HFFc6 (cell line): Measurements from ENCODE around the gene TMEM233. TPM values are rescaled to one million over a fixed set of nuclear protein-coding genes. Genes with fewer than 3 reads are reported as not detected.
"Not testable (repeated sequence)": the region's sequence is repeated elsewhere in the genome, so short reads cannot be mapped to it uniquely, and the experiment has no call there.

Experiments used
- DNase-seq: peaks from one replicate; pipeline ENCODE4 v3.0.0-alpha.2; 2018
- H3K27ac Mint-ChIP-seq: 2 replicates; pipeline ENCODE4 v1.8.0; 2020; ENCODE audit warnings: mild to moderate bottlenecking, mixed read lengths
- H3K27me3 Mint-ChIP-seq: 2 replicates; pipeline ENCODE4 v1.8.0; 2021; ENCODE audit warnings: mild to moderate bottlenecking, moderate library complexity, mixed read lengths; ENCODE audit not compliant: insufficient read depth
- H3K36me3 Mint-ChIP-seq: 2 replicates; pipeline ENCODE4 v1.8.0; 2021; ENCODE audit warnings: low read depth, mixed read lengths
- H3K4me1 Mint-ChIP-seq: 2 replicates; pipeline ENCODE4 v1.8.0; 2020; ENCODE audit warnings: low read depth, mixed read lengths
- H3K4me3 Mint-ChIP-seq: 2 replicates; pipeline ENCODE4 v1.8.0; 2020; ENCODE audit warnings: mild to moderate bottlenecking, moderate library complexity, mixed read lengths
- H3K9me3 Mint-ChIP-seq: 2 replicates; pipeline ENCODE4 v1.8.0; 2020; ENCODE audit warnings: mild to moderate bottlenecking, mixed read lengths
- total RNA-seq, 6 experiments: library from RNA; stranded (reverse); fragmentation: NEBNext Ultra II Directional; extraction: Animal tissue kit (Norgen Biotek cat#: 25700); gene quantifications; 2 replicates in 1 of 6; 3 replicates in 5 of 6; pipeline ENCODE4 v1.2.3, GENCODE V29; 2021
- TF ChIP-seq, protein P1 (sequence below): fragments of 200-600 bp; sonication (generic); IDR thresholded peaks from 2 replicates; pipeline ENCODE4 v1.5.0; 2021; ENCODE audit warnings: antibody characterized with exemption, mild to moderate bottlenecking

TMEM233 gene
- total RNA-seq, 6 experiments from 2014 or later: not detected

- H3K9me3 Mint-ChIP-seq: no peaks in the 10 kb centered on the region
- no peaks in the 10 kb centered on the region for H3K4me1 Mint-ChIP-seq
- TF ChIP-seq, protein P1, sequence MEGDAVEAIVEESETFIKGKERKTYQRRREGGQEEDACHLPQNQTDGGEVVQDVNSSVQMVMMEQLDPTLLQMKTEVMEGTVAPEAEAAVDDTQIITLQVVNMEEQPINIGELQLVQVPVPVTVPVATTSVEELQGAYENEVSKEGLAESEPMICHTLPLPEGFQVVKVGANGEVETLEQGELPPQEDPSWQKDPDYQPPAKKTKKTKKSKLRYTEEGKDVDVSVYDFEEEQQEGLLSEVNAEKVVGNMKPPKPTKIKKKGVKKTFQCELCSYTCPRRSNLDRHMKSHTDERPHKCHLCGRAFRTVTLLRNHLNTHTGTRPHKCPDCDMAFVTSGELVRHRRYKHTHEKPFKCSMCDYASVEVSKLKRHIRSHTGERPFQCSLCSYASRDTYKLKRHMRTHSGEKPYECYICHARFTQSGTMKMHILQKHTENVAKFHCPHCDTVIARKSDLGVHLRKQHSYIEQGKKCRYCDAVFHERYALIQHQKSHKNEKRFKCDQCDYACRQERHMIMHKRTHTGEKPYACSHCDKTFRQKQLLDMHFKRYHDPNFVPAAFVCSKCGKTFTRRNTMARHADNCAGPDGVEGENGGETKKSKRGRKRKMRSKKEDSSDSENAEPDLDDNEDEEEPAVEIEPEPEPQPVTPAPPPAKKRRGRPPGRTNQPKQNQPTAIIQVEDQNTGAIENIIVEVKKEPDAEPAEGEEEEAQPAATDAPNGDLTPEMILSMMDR: no peak
- H3K4me3 Mint-ChIP-seq: no peak overlapping the region
- no peak for DNase-seq
- H3K27ac Mint-ChIP-seq: no peak overlapping the region
- H3K27me3 Mint-ChIP-seq: peaks cover 4% of the 10 kb centered on the region; the same call in 1 of the 2 replicates
- no peaks in the 10 kb centered on the region for H3K36me3 Mint-ChIP-seq
Observed at GRCh38 chr12:119644930-119645329, 51.4 kb downstream of the TMEM233 start.

DNA sequence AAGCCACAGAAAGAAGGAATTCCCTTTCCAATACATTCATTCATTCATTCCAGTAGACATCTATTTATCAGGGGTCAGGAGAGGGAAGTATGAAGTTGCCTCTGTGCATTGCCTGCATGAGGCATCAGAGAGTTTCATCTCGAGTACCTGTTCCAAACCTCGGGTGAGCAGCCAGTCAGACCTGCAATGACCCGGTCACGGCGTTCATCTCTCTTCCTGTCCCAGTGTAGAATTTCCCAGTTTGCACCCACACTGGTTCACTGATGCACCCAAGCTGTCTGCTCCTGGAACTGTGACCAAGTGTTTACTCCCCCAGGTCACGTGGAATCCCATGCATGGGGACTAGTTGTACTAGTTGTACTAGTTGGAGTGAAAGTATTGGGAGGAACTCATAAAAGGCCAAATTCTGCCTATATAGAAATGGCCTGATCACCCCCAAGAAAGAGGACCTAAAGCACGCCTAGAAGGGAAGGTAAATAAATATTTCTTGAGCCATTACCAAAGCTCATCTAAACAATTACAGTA lies 52.0 kb downstream of the TMEM233 start:
- Mint-ChIP-seq H3K4me1 (no peaks in the 10 kb centered on the region), H3K4me3 (no peak overlapping the region), H3K36me3 (no peaks in the 10 kb centered on the region), H3K27me3 (peaks cover 7% of the 10 kb centered on the region; the same call in 1 of the 2 replicates), H3K27ac (no peak overlapping the region), H3K9me3 (no peaks in the 10 kb centered on the region)
- TF ChIP-seq, protein P1: no peak
- DNase-seq: no peak

DNA sequence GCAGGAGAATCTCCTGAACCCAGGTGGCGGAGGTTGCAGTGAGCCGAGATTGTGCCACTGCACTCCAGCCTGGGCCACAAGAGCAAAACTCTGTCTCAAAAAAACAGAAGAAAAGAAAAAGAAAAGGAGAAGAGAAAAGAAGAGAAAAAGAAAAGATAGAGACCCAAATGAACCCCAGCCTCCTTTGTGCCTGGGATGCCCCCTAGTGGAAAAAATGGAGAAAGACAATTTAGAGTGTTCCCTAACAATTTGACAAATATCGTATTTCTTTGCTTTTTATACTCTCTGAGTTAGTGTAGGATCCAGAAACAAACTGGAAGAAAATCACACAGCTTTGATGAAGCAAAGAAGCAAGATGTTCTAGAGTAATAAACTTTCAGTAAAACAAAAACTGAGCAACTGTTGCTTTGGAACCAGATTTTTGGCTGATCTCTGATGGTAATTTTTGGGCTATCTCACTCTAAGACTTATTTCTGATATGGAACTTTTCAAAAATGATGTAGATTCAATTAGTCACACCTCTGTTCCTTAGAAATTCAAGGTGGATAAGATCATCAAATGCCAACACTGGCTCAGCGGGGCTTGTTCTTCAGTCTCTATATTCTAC lies 55.7 kb downstream of the TMEM233 start:
- no peak for DNase-seq
- H3K9me3 Mint-ChIP-seq: peaks cover 23% of the 10 kb centered on the region

GRCh38 chr12:119652665-119653064 lies 59.1 kb downstream of the TMEM233 start:
- Mint-ChIP-seq H3K36me3 (peaks cover 4% of the 10 kb centered on the region; the same call in 1 of the 2 replicates), H3K27ac (no peak overlapping the region), H3K4me1 (no peaks in the 10 kb centered on the region), H3K4me3 (no peak overlapping the region), H3K27me3 (peaks cover 3% of the 10 kb centered on the region; the same call in 1 of the 2 replicates), H3K9me3 (peaks cover 24% of the 10 kb centered on the region)
- TF ChIP-seq, protein P1: no peak
- no peak for DNase-seq

More for the DNA sequence above, 55.7 kb downstream of the TMEM233 start:
- no peak overlapping the region for H3K4me3 Mint-ChIP-seq
- TF ChIP-seq, protein P1: peak; percentile 87
- peaks cover 4% of the 10 kb centered on the region; the same call in 1 of the 2 replicates for H3K36me3 Mint-ChIP-seq
- H3K4me1 Mint-ChIP-seq: no peaks in the 10 kb centered on the region
- no peak overlapping the region for H3K27ac Mint-ChIP-seq
- peaks cover 5% of the 10 kb centered on the region; the same call in 1 of the 2 replicates for H3K27me3 Mint-ChIP-seq

- not testable (repeated sequence) for H3K4me3 Mint-ChIP-seq, H3K4me1 Mint-ChIP-seq, H3K27me3 Mint-ChIP-seq, DNase-seq, H3K36me3 Mint-ChIP-seq, H3K27ac Mint-ChIP-seq
- H3K9me3 Mint-ChIP-seq: peaks cover 24% of the 10 kb centered on the region
Observed at GRCh38 chr12:119657001-119657400, 63.4 kb downstream of the TMEM233 start.

- not testable (repeated sequence) for H3K36me3 Mint-ChIP-seq, H3K27me3 Mint-ChIP-seq, H3K4me1 Mint-ChIP-seq, DNase-seq, H3K27ac Mint-ChIP-seq, H3K4me3 Mint-ChIP-seq
- H3K9me3 Mint-ChIP-seq: peaks cover 12% of the 10 kb centered on the region
Observed at GRCh38 chr12:119658166-119658565, 64.6 kb downstream of the TMEM233 start.
